ENCODE data around the gene PHF24. TPM values are rescaled to one million over a fixed set of nuclear protein-coding genes. Genes with fewer than 3 reads are reported as not detected.
A peak's percentile ranks its signal among the peaks of the same experiment; 100 is the strongest.

Gene PHF24
- total and polyA plus RNA-seq, 4 donors: 7.7 to 48.6 (median 41.0) TPM

- WGBS (ENCODE audit: insufficient coverage): 44% methylated on average over 2 of the region's 7 CpGs
These were observed 37.0 kb downstream of the PHF24 start for GRCh38 chr9:34994900-34995669.

GRCh38 chr9:34995670-34996060 is 37.6 kb downstream of the PHF24 start:
- DNase-seq (ENCODE audit: low read depth in 4 of 6, low spot score in 6 of 6): no peak
- Histone ChIP-seq H3K27ac (ENCODE audit: low read depth, low read length) (no peak overlapping the region), H3K36me3 (ENCODE audit: control insufficient read depth, insufficient read depth, low read length) (peaks cover 57% of the 10 kb centered on the region), H3K27me3 (ENCODE audit: control insufficient read depth, insufficient read depth, low read length) (no peaks in the 10 kb centered on the region), H3K4me3 (ENCODE audit: low read depth, low read length) (no peak overlapping the region), H3K9me3 (ENCODE audit: control insufficient read depth, insufficient read depth, low read length) (no peaks in the 10 kb centered on the region), H3K4me1 (ENCODE audit: control insufficient read depth, insufficient read depth, low read length) (peaks cover 47% of the 10 kb centered on the region)
- no CpG with 5 or more reads among the region's 3 CpGs for WGBS (ENCODE audit: insufficient coverage)

More at GRCh38 chr9:34994900-34995669, 37.0 kb downstream of the PHF24 start:
- Histone ChIP-seq H3K9me3 (ENCODE audit: control insufficient read depth, insufficient read depth, low read length) (no peaks in the 10 kb centered on the region), H3K27ac (ENCODE audit: low read depth, low read length) (no peak overlapping the region), H3K4me1 (ENCODE audit: control insufficient read depth, insufficient read depth, low read length) (peaks cover 53% of the 10 kb centered on the region), H3K4me3 (ENCODE audit: low read depth, low read length) (no peak overlapping the region), H3K27me3 (ENCODE audit: control insufficient read depth, insufficient read depth, low read length) (no peaks in the 10 kb centered on the region), H3K36me3 (ENCODE audit: control insufficient read depth, insufficient read depth, low read length) (peaks cover 61% of the 10 kb centered on the region)
- DNase-seq (ENCODE audit: low read depth in 4 of 6, low spot score in 6 of 6): peak in 1 of 6 donors; percentile 28

DNA sequence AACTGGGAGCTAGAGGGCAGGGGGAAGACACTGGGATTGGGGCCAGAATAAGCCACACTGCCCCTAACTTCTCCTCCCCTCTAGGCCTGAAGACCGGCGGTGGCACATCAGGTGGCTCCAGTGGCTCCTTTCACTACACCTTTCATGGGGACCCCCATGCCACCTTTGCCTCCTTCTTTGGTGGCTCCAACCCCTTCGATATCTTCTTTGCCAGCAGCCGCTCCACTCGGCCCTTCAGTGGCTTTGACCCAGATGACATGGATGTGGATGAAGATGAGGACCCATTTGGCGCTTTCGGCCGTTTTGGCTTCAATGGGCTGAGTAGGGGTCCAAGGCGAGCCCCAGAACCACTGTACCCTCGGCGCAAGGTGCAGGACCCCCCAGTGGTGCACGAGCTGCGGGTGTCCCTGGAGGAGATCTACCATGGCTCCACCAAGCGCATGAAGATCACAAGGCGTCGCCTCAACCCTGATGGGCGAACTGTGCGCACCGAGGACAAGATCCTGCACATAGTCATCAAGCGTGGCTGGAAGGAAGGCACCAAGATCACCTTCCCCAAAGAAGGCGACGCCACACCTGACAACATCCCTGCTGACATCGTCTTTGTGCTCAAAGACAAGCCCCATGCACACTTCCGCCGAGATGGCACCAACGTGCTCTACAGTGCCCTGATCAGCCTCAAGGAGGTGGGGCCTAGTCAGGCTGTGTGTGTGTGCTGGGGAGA is 38.3 kb downstream of the PHF24 start:
- no peak overlapping the region for H3K27ac ChIP-seq (ENCODE audit: low read depth, low read length)
- DNase-seq (ENCODE audit: low read depth in 4 of 6, low spot score in 6 of 6): no peak
- no peaks in the 10 kb centered on the region for H3K27me3 ChIP-seq (ENCODE audit: control insufficient read depth, insufficient read depth, low read length)
- peaks cover 53% of the 10 kb centered on the region for H3K36me3 ChIP-seq (ENCODE audit: control insufficient read depth, insufficient read depth, low read length)
- 95% methylated on average over 22 of the region's 26 CpGs for WGBS (ENCODE audit: insufficient coverage)
- peaks cover 40% of the 10 kb centered on the region for H3K4me1 ChIP-seq (ENCODE audit: control insufficient read depth, insufficient read depth, low read length)
- no peaks in the 10 kb centered on the region for H3K9me3 ChIP-seq (ENCODE audit: control insufficient read depth, insufficient read depth, low read length)
- no peak overlapping the region for H3K4me3 ChIP-seq (ENCODE audit: low read depth, low read length)

DNA sequence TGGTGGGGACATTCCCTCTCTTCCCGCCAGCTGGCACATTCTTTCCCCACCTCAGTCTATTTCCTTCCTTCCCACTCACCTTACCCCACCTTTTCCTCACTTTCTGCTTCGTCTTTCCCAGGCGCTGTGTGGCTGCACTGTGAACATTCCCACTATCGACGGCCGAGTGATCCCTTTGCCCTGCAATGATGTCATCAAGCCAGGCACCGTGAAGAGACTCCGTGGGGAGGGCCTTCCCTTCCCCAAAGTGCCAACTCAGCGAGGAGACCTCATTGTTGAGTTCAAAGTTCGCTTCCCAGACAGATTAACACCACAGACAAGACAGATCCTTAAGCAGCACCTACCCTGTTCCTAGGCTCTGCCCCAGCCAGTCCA is 38.8 kb downstream of the PHF24 start:
- peaks cover 50% of the 10 kb centered on the region for H3K36me3 ChIP-seq (ENCODE audit: control insufficient read depth, insufficient read depth, low read length)
- H3K9me3 ChIP-seq (ENCODE audit: control insufficient read depth, insufficient read depth, low read length): no peaks in the 10 kb centered on the region
- DNase-seq (ENCODE audit: low read depth in 4 of 6, low spot score in 6 of 6): no peak
- H3K4me1 ChIP-seq (ENCODE audit: control insufficient read depth, insufficient read depth, low read length): peaks cover 35% of the 10 kb centered on the region
- no peak overlapping the region for H3K4me3 ChIP-seq (ENCODE audit: low read depth, low read length)
- H3K27me3 ChIP-seq (ENCODE audit: control insufficient read depth, insufficient read depth, low read length): no peaks in the 10 kb centered on the region
- H3K27ac ChIP-seq (ENCODE audit: low read depth, low read length): no peak overlapping the region
- 81% methylated on average over 9 of the region's 10 CpGs for WGBS (ENCODE audit: insufficient coverage)

- H3K4me3 ChIP-seq (ENCODE audit: low read depth, low read length): no peak overlapping the region
- no peak overlapping the region for H3K27ac ChIP-seq (ENCODE audit: low read depth, low read length)
- peaks cover 30% of the 10 kb centered on the region for H3K4me1 ChIP-seq (ENCODE audit: control insufficient read depth, insufficient read depth, low read length)
- peaks cover 47% of the 10 kb centered on the region for H3K36me3 ChIP-seq (ENCODE audit: control insufficient read depth, insufficient read depth, low read length)
- H3K9me3 ChIP-seq (ENCODE audit: control insufficient read depth, insufficient read depth, low read length): no peaks in the 10 kb centered on the region
- H3K27me3 ChIP-seq (ENCODE audit: control insufficient read depth, insufficient read depth, low read length): no peaks in the 10 kb centered on the region
- DNase-seq (ENCODE audit: low read depth in 4 of 6, low spot score in 6 of 6): no peak
These were observed 39.3 kb downstream of the PHF24 start for GRCh38 chr9:34997379-34997781.

GRCh38 chr9:34998266-34998665 is 40.2 kb downstream of the PHF24 start:
- no peak overlapping the region for H3K27ac ChIP-seq (ENCODE audit: low read depth, low read length)
- no peaks in the 10 kb centered on the region for H3K27me3 ChIP-seq (ENCODE audit: control insufficient read depth, insufficient read depth, low read length)
- no peaks in the 10 kb centered on the region for H3K9me3 ChIP-seq (ENCODE audit: control insufficient read depth, insufficient read depth, low read length)
- WGBS (ENCODE audit: insufficient coverage): 88% methylated on average over 1 of the region's 3 CpGs
- H3K4me3 ChIP-seq (ENCODE audit: low read depth, low read length): no peak overlapping the region
- H3K4me1 ChIP-seq (ENCODE audit: control insufficient read depth, insufficient read depth, low read length): peaks cover 21% of the 10 kb centered on the region
- H3K36me3 ChIP-seq (ENCODE audit: control insufficient read depth, insufficient read depth, low read length): peaks cover 41% of the 10 kb centered on the region
- DNase-seq (ENCODE audit: low read depth in 4 of 6, low spot score in 6 of 6): no peak

DNA sequence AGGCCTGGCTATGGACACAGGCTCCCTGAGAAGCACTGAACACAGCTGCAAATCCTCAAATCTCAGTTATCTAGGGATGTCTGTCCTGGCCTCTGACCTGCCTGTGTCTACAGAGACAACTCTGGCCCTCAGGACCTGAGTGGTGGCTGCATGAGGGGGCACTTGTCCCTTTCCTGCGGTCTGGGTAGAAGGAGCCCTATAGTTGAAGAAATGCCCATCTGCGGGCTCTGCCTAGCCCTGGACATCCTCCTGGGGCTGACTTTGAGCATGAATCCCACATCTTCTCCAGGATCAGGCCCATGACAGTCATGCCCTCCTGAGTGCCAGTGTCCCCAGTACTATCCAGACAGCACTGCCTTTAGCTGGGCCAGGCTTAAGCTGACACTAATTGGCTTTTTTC is 41.5 kb downstream of the PHF24 start:
- Histone ChIP-seq H3K27me3 (ENCODE audit: control insufficient read depth, insufficient read depth, low read length) (no peaks in the 10 kb centered on the region), H3K9me3 (ENCODE audit: control insufficient read depth, insufficient read depth, low read length) (no peaks in the 10 kb centered on the region), H3K36me3 (ENCODE audit: control insufficient read depth, insufficient read depth, low read length) (peaks cover 33% of the 10 kb centered on the region), H3K27ac (ENCODE audit: low read depth, low read length) (no peak overlapping the region), H3K4me1 (ENCODE audit: control insufficient read depth, insufficient read depth, low read length) (peaks cover 8% of the 10 kb centered on the region), H3K4me3 (ENCODE audit: low read depth, low read length) (no peak overlapping the region)
- 95% methylated on average over 2 of the region's 2 CpGs for WGBS (ENCODE audit: insufficient coverage)
- DNase-seq (ENCODE audit: low read depth in 4 of 6, low spot score in 6 of 6): no peak

DNA sequence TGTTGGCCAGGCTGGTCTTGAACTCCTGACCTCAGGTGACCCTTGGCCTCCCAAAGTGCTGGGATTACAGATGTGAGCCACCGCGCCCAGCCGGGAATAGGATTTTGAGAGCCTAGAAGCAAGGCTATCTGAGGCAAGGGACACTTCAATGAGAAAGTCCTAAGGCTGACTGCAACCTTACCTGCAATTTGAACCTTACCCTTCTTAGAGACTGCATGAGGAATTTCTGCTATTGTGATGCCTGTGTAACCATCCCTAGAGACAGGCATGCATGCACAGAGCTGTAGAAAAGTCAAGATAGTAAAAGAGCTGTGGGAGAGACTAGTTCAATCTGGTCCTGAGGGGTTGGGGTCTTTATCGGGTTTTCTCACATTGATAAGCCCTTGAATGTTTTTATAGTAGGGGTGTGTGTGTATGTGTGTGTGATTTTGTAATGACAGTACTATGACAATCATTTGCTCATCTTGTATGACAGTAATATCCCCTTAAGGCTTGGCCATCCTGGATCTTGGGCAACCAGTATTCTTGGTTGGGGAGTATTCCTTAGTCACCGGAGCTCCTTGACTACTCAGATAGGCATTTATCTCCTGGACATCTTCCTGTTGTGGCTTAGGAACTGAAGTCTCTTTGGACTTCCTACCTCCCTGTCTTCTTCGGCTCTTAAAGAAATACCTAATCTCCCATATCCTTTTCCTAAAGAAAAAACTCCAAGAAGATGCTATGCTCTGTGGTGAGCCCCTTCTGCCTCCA is 42.6 kb downstream of the PHF24 start:
- H3K27me3 ChIP-seq (ENCODE audit: control insufficient read depth, insufficient read depth, low read length): no peaks in the 10 kb centered on the region
- no peak for DNase-seq (ENCODE audit: low read depth in 4 of 6, low spot score in 6 of 6)
- no peak overlapping the region for H3K4me3 ChIP-seq (ENCODE audit: low read depth, low read length)
- H3K9me3 ChIP-seq (ENCODE audit: control insufficient read depth, insufficient read depth, low read length): no peaks in the 10 kb centered on the region
- no peak overlapping the region for H3K27ac ChIP-seq (ENCODE audit: low read depth, low read length)
- WGBS (ENCODE audit: insufficient coverage): 78% methylated on average over 3 of the region's 6 CpGs
- H3K36me3 ChIP-seq (ENCODE audit: control insufficient read depth, insufficient read depth, low read length): peaks cover 24% of the 10 kb centered on the region
- no peaks in the 10 kb centered on the region for H3K4me1 ChIP-seq (ENCODE audit: control insufficient read depth, insufficient read depth, low read length)

DNA sequence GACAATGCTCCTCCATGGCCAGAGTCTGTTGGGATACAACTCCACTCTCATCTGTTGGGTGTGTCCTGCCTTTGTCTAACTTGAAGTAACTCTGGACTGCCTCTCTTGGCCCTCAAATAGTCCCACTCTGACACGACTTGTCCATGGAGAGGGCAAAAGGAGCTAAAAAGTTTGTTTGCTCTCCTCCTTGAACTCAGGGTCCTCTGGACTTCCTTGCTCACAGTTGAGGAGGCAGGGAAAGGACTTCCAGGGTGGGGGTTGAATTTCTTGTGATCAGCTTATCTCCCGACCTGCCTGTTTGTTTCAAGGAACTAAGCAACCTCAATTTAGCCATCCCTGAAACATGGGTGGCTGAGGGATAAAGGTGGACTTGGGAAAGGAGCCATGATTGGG is 43.2 kb downstream of the PHF24 start:
- Histone ChIP-seq H3K27ac (ENCODE audit: low read depth, low read length) (no peak overlapping the region), H3K36me3 (ENCODE audit: control insufficient read depth, insufficient read depth, low read length) (peaks cover 20% of the 10 kb centered on the region), H3K4me3 (ENCODE audit: low read depth, low read length) (no peak overlapping the region), H3K9me3 (ENCODE audit: control insufficient read depth, insufficient read depth, low read length) (no peaks in the 10 kb centered on the region), H3K27me3 (ENCODE audit: control insufficient read depth, insufficient read depth, low read length) (no peaks in the 10 kb centered on the region), H3K4me1 (ENCODE audit: control insufficient read depth, insufficient read depth, low read length) (no peaks in the 10 kb centered on the region)
- no peak for DNase-seq (ENCODE audit: low read depth in 4 of 6, low spot score in 6 of 6)
- 83% methylated on average over 1 of the region's 2 CpGs for WGBS (ENCODE audit: insufficient coverage)

All from spinal cord (tissue), 10 donors.